GM20000 (cell line): ENCODE measurements around the gene ZNF132.

Source experiments
- DNase-seq: peaks from one replicate; pipeline ENCODE4 v3.0.0; 2012; ENCODE audit warnings: low spot score
- TF ChIP-seq, protein P1 (sequence below): IDR thresholded peaks from 2 replicates; pipeline ENCODE4 v1.5.1; 2012; ENCODE audit warnings: mild to moderate bottlenecking, control low read depth; ENCODE audit errors: extremely low read depth, missing control alignments

Gene ZNF132

DNA sequence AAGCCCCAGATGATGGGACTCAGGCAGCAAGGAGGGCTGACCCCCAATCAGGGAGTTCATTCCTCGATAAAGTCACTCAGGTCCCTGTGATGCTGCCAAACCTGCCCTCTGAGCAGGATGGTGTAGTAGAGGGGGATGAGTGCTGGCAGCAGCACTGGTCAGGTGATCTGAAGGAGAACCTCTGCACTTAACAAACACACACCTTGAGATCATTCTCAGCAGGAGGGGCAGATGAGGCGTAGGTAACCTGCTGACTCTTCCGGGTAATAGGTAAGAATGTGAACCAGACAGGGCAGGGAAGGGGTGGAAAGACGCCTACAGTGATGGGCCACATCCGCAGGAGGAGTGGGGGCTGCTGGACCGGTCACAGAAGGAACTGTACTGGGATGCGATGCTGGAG is 39.4 kb upstream of the ZNF132 start:
- TF ChIP-seq, protein P1, sequence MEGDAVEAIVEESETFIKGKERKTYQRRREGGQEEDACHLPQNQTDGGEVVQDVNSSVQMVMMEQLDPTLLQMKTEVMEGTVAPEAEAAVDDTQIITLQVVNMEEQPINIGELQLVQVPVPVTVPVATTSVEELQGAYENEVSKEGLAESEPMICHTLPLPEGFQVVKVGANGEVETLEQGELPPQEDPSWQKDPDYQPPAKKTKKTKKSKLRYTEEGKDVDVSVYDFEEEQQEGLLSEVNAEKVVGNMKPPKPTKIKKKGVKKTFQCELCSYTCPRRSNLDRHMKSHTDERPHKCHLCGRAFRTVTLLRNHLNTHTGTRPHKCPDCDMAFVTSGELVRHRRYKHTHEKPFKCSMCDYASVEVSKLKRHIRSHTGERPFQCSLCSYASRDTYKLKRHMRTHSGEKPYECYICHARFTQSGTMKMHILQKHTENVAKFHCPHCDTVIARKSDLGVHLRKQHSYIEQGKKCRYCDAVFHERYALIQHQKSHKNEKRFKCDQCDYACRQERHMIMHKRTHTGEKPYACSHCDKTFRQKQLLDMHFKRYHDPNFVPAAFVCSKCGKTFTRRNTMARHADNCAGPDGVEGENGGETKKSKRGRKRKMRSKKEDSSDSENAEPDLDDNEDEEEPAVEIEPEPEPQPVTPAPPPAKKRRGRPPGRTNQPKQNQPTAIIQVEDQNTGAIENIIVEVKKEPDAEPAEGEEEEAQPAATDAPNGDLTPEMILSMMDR, result no peak
- DNase-seq, result no peak

DNA sequence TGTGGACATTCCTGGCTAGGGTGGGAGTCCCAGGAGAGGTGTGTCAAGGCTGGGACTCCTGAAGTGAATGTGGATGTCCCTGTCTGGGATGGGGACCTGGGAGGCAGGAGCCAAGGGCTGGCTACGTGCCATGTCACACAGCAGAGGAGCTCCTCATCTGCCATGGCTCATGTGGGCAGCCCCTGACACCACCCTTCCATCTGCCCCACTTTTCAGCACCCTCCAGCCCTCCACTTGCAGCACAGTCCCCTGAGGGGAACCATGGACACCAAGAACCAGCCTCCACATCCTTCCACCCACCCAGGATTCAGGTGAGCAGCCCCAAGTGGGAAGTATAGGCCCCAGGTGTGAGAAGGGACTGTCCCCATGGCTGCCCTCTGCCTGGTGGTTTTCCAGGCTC is 37.9 kb upstream of the ZNF132 start:
- no peak for DNase-seq
- TF ChIP-seq, protein P1, result no peak

DNA sequence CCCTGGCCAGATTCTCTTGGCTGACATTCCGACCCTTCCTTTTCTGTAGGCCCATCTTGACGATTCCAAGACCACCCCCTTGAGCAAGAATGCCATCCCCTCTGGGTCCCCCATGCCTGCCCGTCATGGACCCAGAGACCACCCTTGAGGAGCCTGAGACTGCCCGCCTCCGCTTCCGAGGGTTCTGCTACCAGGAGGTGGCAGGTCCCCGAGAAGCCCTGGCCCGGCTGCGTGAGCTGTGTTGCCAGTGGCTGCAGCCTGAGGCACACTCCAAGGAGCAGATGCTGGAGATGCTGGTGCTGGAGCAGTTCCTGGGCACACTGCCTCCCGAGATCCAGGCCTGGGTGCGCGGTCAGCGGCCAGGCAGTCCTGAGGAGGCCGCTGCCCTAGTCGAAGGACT is 37.2 kb upstream of the ZNF132 start:
- TF ChIP-seq, protein P1, result no peak
- DNase-seq, result no peak

DNA sequence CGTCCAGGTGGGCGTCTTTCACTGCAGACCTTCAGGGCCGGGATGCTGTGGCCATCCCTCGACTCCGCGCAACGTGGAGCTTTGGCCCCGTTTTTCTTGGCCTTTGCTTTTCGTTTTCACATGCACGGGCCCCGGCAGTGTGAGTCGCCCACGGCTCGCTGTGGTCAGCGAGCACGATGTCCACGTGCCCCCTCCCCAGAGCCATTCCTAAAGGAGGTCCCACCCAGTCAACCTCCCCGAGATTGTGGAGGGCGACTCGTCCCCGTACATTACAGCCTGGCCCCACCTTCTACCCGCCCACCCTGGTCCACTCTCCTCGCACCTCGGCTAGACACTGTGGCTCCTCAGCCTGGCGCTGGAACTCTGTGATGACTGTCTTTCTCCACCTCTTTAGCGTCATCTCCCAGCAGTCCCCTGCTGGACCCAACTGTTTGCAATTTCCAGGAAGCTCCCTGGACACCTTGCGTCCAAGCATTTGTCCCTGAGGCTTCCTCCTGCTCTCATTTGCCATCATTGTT is 36.6 kb upstream of the ZNF132 start:
- DNase-seq, result no peak
- TF ChIP-seq, protein P1, result no peak

DNA sequence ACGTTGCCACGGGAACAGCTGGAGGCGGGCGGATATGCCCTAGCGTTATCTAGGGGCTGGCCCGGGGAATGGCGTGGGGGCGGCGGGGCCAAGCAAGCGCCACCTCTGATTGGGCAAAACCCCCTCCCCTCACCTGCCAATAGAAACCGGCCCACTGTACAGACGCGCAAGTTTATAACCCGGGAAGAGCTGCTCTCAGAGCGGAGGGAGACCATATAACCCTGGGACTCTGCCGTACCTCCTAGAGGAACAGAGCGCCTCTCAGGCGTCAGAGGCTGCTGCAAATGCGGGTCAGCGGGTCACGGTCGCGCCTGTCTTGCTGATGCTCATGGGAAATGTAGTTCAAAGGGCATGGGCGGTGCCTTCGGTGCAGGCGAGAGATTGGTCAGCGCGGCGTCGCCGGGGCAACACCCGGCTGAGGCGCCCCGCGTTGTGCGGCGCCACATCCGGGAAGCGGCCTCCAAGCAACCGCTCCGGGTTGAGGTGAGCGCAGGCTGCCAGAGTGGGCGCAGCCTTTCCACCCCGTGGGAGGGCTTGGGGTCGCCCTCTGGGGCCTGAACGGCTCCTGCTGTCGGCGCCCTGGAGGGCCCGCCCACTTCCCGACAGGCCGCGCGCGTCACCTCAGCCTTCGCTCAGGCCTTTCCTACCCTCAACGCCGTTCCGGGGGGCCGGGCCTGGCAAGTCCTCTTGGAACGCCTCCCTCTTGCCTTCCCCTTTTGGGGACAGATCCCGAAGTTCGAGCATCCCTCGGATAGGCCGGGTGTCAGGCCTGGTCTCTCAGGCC is 36.0 kb upstream of the ZNF132 start, which contains the start of gene ZNF446:
TSS of gene ZNF446 (plus strand) at position 639 of the 784 bp plus-strand sequence. CDS start 867 bp downstream, outside the sequence.
- DNase-seq, result peak; percentile 97
- TF ChIP-seq, protein P1, result no peak

DNA sequence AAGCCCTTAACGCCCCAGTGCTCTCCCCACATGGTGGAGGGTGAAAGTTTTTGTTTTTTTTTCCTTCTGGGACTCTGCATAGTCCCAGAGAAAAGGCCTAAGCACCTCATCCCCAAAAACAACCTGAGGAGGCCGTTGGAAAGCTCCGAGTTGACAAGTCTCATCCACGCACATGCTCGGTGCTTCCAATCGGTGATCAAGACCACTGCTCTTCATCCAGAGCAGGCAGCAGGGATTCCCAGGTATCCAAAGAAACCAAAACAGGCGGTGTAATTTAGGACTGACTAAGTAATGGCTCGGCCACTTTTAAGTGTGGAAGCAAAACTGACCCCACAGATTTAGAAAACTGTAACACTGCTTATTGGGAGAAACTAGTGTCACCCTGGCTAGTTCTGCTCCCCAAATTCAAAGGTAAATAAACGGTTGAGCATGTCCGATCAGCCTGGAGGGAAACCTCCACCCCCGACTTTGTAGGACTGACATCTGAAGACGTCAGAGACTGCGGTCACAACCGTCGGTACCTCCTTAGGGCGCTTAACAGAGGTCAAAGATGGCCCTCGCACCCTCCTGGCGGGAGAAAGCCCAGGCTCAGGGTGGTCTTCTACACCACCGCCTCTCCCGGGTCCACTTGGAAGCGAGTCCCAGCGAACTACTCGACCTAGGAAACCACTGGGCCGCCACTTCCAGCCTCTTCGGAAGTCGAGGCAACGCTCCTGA is 35.2 kb upstream of the ZNF132 start:
- TF ChIP-seq, protein P1, result no peak
- peak; percentile 60 for DNase-seq
